ENCODE measurements around the gene RUNX3. TPM values are rescaled to one million over a fixed set of nuclear protein-coding genes. Genes with fewer than 3 reads are reported as not detected.

RUNX3 gene
- total and polyA plus RNA-seq, 2 donors (not counting 3 experiments of a cell fraction or from before 2014, with no cell fraction given) = not detected

GRCh38 chr1:24952413-24952841 is 22.4 kb upstream of the RUNX3 start:
- TF ChIP-seq POLR2A (IDR thresholded peaks at IDR 0.05; ENCODE audit: low read depth, low read length) = no peak
- no peak for TF ChIP-seq JUN (IDR thresholded peaks at IDR 0.05; ENCODE audit: borderline replicate concordance, insufficient read depth, insufficient read length, low read depth)
- TF ChIP-seq CTCF (IDR thresholded peaks at IDR 0.05; ENCODE audit: extremely low read depth in 1 of 2, insufficient read depth in 1 of 2, low read depth in 1 of 2, low read length in 2 of 2) = no peak
- no peak for TF ChIP-seq FOS (IDR thresholded peaks at IDR 0.05; ENCODE audit: borderline replicate concordance, insufficient read depth, low read length)
- TF ChIP-seq MAX (IDR thresholded peaks at IDR 0.05; ENCODE audit: insufficient read depth, insufficient read length) = no peak
- Histone ChIP-seq H4K20me1 (replicated peaks; ENCODE audit: control insufficient read depth, extremely low read depth, insufficient read depth, low read length) (no peaks in the 10 kb centered on the region), H3K9ac (replicated peaks; ENCODE audit: extremely low read depth, insufficient read depth, low read length) (no peak overlapping the region), H3K36me3 (ENCODE audit: control insufficient read depth in 2 of 2, extremely low read depth in 1 of 2, insufficient read depth in 2 of 2, low read length in 2 of 2) (no peaks in the 10 kb centered on the region), H2AFZ (ENCODE audit: low read depth, low read length) (no peak overlapping the region), H3K9me1 (replicated peaks; ENCODE audit: control insufficient read depth, extremely low read depth, insufficient read depth, low read length) (no peaks in the 10 kb centered on the region), H3K79me2 (ENCODE audit: control insufficient read depth, insufficient read depth, low read length) (no peaks in the 10 kb centered on the region), H3K9me3 (replicated peaks; ENCODE audit: control insufficient read depth, insufficient read depth, low read length) (no peaks in the 10 kb centered on the region), H3K4me1 (ENCODE audit: control insufficient read depth, extremely low read depth, insufficient read depth, low read length) (no peaks in the 10 kb centered on the region), H3K27ac (ENCODE audit: insufficient read depth, low read depth, low read length) (no peak overlapping the region), H3K4me3 (replicated peaks in 1 of 3; ENCODE audit: insufficient read depth in 1 of 3, low read depth in 1 of 3, low read length in 3 of 3) (no peak overlapping the region), H3K27me3 (ENCODE audit: control insufficient read depth in 2 of 2, insufficient read depth in 2 of 2, low read length in 2 of 2) (no peaks in the 10 kb centered on the region), H3K4me2 (ENCODE audit: insufficient read depth, low read length) (no peak overlapping the region)
- FAIRE-seq = no peak
- intact Hi-C loops (cut with micrococcal nuclease) (no loop called here), dilution Hi-C loops (cut with MboI; ENCODE audit: extremely low pct_ligation_motif_present, low sequenced_read_pairs) (no loop called here)
- DNase-seq (ENCODE audit: low read depth, low spot score) = no peak
- ChIA-PET POLR2A (no interaction called here), CTCF (interaction anchor here (1.2 kb wide), 1 partner anchor 11 kb away, joined by 3 read pairs; no protein-coding TSS in a partner anchor)
- BruUV-seq (replicated peaks) = no TSS peak

- no peak overlapping the region for H3K4me2 ChIP-seq (ENCODE audit: insufficient read depth, low read length)
- H3K36me3 ChIP-seq (ENCODE audit: control insufficient read depth in 2 of 2, extremely low read depth in 1 of 2, insufficient read depth in 2 of 2, low read length in 2 of 2) = no peaks in the 10 kb centered on the region
- no peaks in the 10 kb centered on the region for H3K27me3 ChIP-seq (ENCODE audit: control insufficient read depth in 2 of 2, insufficient read depth in 2 of 2, low read length in 2 of 2)
- no peaks in the 10 kb centered on the region for H3K4me1 ChIP-seq (ENCODE audit: control insufficient read depth, extremely low read depth, insufficient read depth, low read length)
- no peak overlapping the region for H3K27ac ChIP-seq (ENCODE audit: insufficient read depth, low read depth, low read length)
- no peak for TF ChIP-seq EZH2 (IDR thresholded peaks at IDR 0.05; ENCODE audit: borderline replicate concordance, low read depth, low read length, severe bottlenecking)
- no peak for TF ChIP-seq CTCF (IDR thresholded peaks at IDR 0.05; ENCODE audit: extremely low read depth in 1 of 2, insufficient read depth in 1 of 2, low read depth in 1 of 2, low read length in 2 of 2)
- TF ChIP-seq POLR2A (IDR thresholded peaks at IDR 0.05; ENCODE audit: low read depth, low read length) = no peak
- no peak for TF ChIP-seq FOS (IDR thresholded peaks at IDR 0.05; ENCODE audit: borderline replicate concordance, insufficient read depth, low read length)
- no peak for TF ChIP-seq MYC (IDR thresholded peaks at IDR 0.05; ENCODE audit: low read depth, low read length)
- no peak for TF ChIP-seq POLR2AphosphoS5 (IDR thresholded peaks at IDR 0.05; ENCODE audit: insufficient read depth, low read depth, low read length)
- no peak for TF ChIP-seq MAX (IDR thresholded peaks at IDR 0.05; ENCODE audit: insufficient read depth, insufficient read length)
- intact Hi-C loops (cut with micrococcal nuclease) = no loop called here
- CTCF ChIA-PET = interaction anchor here (0.8 to 1.2 kb wide), 3 partner anchors 10 to 22 kb away, joined by 3 read pairs; partner anchors contain the start of gene RUNX3
- dilution Hi-C loops (cut with MboI; ENCODE audit: extremely low pct_ligation_motif_present, low sequenced_read_pairs) = no loop called here
- no TSS peak for BruUV-seq (replicated peaks)
- no peaks in the 10 kb centered on the region for H3K9me1 ChIP-seq (replicated peaks; ENCODE audit: control insufficient read depth, extremely low read depth, insufficient read depth, low read length)
- FAIRE-seq (no peak), DNase-seq (ENCODE audit: low read depth, low spot score) (no peak)
- no peaks in the 10 kb centered on the region for H3K9me3 ChIP-seq (replicated peaks; ENCODE audit: control insufficient read depth, insufficient read depth, low read length)
- no peak overlapping the region for H3K4me3 ChIP-seq (replicated peaks in 1 of 3; ENCODE audit: insufficient read depth in 1 of 3, low read depth in 1 of 3, low read length in 3 of 3)
- H3K79me2 ChIP-seq (ENCODE audit: control insufficient read depth, insufficient read depth, low read length) = no peaks in the 10 kb centered on the region
- POLR2A ChIA-PET = no interaction called here
- H4K20me1 ChIP-seq (replicated peaks; ENCODE audit: control insufficient read depth, extremely low read depth, insufficient read depth, low read length) = no peaks in the 10 kb centered on the region
- no peak overlapping the region for H3K9ac ChIP-seq (replicated peaks; ENCODE audit: extremely low read depth, insufficient read depth, low read length)
- H2AFZ ChIP-seq (ENCODE audit: low read depth, low read length) = no peak overlapping the region
Measured at GRCh38 chr1:24951810-24952412, 21.8 kb upstream of the RUNX3 start.
